Measurements from ENCODE around the gene GLIS1.

- no peak for TF ChIP-seq CTCF (conservative IDR thresholded peaks at IDR 0.05; ENCODE audit: low read length)
- no peak for TF ChIP-seq EZH2phosphoT487 (IDR thresholded peaks at IDR 0.05; ENCODE audit: borderline replicate concordance)
These were observed 16.9 kb upstream of the GLIS1 start for GRCh38 chr1:53755874-53756273.
